MCF 10A (cell line): ENCODE data around the gene COL5A2. TPM values are rescaled to one million over a fixed set of nuclear protein-coding genes. Genes with fewer than 3 reads are reported as not detected.

ENCODE experiments used
- BruUV-seq: library from RNA; stranded (reverse); fragments of 400-500 nt; replicated peaks from 2 replicates; lab custom pipeline; 2021; lab: Mats Ljungman, UMichigan
- CTCF ChIA-PET: fragments of 300-600 bp; sonication (Branson Sonifier 250); formaldehyde crosslinking; extraction: SDS; loops from one replicate; lab custom pipeline; 2021; ENCODE audit warnings: antibody characterized with exemption, inconsistent platforms; lab: Yijun Ruan, JAX
- POLR2A ChIA-PET: fragments of 300-600, 350-650 bp; sonication (Branson Sonifier 250); formaldehyde crosslinking; extraction: SDS; loops from one replicate; lab custom pipeline; 2020; ENCODE audit warnings: antibody characterized with exemption, inconsistent platforms; lab: Yijun Ruan, JAX
- DNase-seq: peaks from one replicate; pipeline ENCODE4 v3.0.0-alpha.2; 2018; ENCODE audit not compliant: unreplicated experiment
- H3K27ac Mint-ChIP-seq: one replicate; pipeline ENCODE4 v1.8.0; 2022; ENCODE audit warnings: mild to moderate bottlenecking, low read depth, mixed read lengths; ENCODE audit not compliant: unreplicated experiment
- H3K27me3 Mint-ChIP-seq: one replicate; pipeline ENCODE4 v1.8.0; 2022; ENCODE audit warnings: mixed read lengths; ENCODE audit not compliant: insufficient read depth, unreplicated experiment
- H3K36me3 Mint-ChIP-seq: one replicate; pipeline ENCODE4 v1.8.0; 2022; ENCODE audit warnings: mild to moderate bottlenecking, moderate library complexity, mixed read lengths; ENCODE audit not compliant: insufficient read depth, unreplicated experiment
- H3K4me1 Mint-ChIP-seq: one replicate; pipeline ENCODE4 v1.8.0; 2022; ENCODE audit warnings: mixed read lengths; ENCODE audit not compliant: insufficient read depth, unreplicated experiment
- H3K4me3 Mint-ChIP-seq: one replicate; pipeline ENCODE4 v1.8.0; 2022; ENCODE audit warnings: mild to moderate bottlenecking, moderate library complexity, mixed read lengths; ENCODE audit not compliant: unreplicated experiment
- H3K9me3 Mint-ChIP-seq: one replicate; pipeline ENCODE4 v1.8.0; 2022; ENCODE audit warnings: mixed read lengths; ENCODE audit not compliant: unreplicated experiment
- CTCF ChIP-seq: fragments of 200-600 bp; IDR thresholded peaks from one replicate; pipeline ENCODE4 v1.8.0; 2022; ENCODE audit warnings: antibody characterized with exemption, mild to moderate bottlenecking; ENCODE audit not compliant: unreplicated experiment
- intact Hi-C: fragments of 100-400 bp; cut with micrococcal nuclease; formaldehyde crosslinking; loops from 2 replicates; pipeline ENCODE4 v1.14.1; 2022
- total RNA-seq: library from RNA; stranded (reverse); gene quantifications from 2 replicates; pipeline ENCODE4 v1.2.3, GENCODE V29; 2022

The COL5A2 gene
- total RNA-seq, 1 experiment from 2014 or later: 7.4 TPM

- Mint-ChIP-seq H3K27ac (no peak overlapping the region), H3K36me3 (no peaks in the 10 kb centered on the region), H3K4me3 (no peak overlapping the region), H3K27me3 (no peaks in the 10 kb centered on the region), H3K4me1 (no peaks in the 10 kb centered on the region), H3K9me3 (no peaks in the 10 kb centered on the region)
- TF ChIP-seq CTCF: no peak
- BruUV-seq: no TSS peak
- intact Hi-C loops: no loop called here
- POLR2A ChIA-PET: no interaction called here
- CTCF ChIA-PET: no interaction called here
- peak; percentile 29 for DNase-seq
Measured at GRCh38 chr2:189002079-189002478, 177.5 kb downstream of the COL5A2 start.

- Mint-ChIP-seq H3K4me3 (no peak overlapping the region), H3K4me1 (no peaks in the 10 kb centered on the region), H3K36me3 (no peaks in the 10 kb centered on the region), H3K27ac (no peak overlapping the region), H3K9me3 (no peaks in the 10 kb centered on the region), H3K27me3 (no peaks in the 10 kb centered on the region)
- TF ChIP-seq CTCF: no peak
- no peak for DNase-seq
- ChIA-PET POLR2A (no interaction called here), CTCF (interaction anchor here (1.4 kb wide), 1 partner anchor 16 kb away, joined by 8 read pairs; no protein-coding TSS in a partner anchor)
- BruUV-seq: no TSS peak
- intact Hi-C loops: no loop called here
Measured at GRCh38 chr2:189000221-189000620, 179.3 kb downstream of the COL5A2 start.

GRCh38 chr2:188997263-188997662 lies 182.3 kb downstream of the COL5A2 start:
- no peak for DNase-seq
- no peak for TF ChIP-seq CTCF
- no TSS peak for BruUV-seq
- intact Hi-C loops: no loop called here
- no peak overlapping the region for H3K4me3 Mint-ChIP-seq
- no peak overlapping the region for H3K27ac Mint-ChIP-seq
- POLR2A ChIA-PET: no interaction called here
- CTCF ChIA-PET: interaction anchor here (1.0 to 1.1 kb wide), 2 partner anchors 13 to 21 kb away, joined by 3 read pairs; no protein-coding TSS in a partner anchor
- no peaks in the 10 kb centered on the region for H3K4me1 Mint-ChIP-seq
- no peaks in the 10 kb centered on the region for H3K9me3 Mint-ChIP-seq
- no peaks in the 10 kb centered on the region for H3K27me3 Mint-ChIP-seq
- no peaks in the 10 kb centered on the region for H3K36me3 Mint-ChIP-seq

GRCh38 chr2:188993247-188993646 lies 186.3 kb downstream of the COL5A2 start:
- no peak for TF ChIP-seq CTCF
- Mint-ChIP-seq H3K4me1 (no peaks in the 10 kb centered on the region), H3K27me3 (no peaks in the 10 kb centered on the region), H3K9me3 (no peaks in the 10 kb centered on the region), H3K36me3 (no peaks in the 10 kb centered on the region), H3K4me3 (no peak overlapping the region), H3K27ac (no peak overlapping the region)
- POLR2A ChIA-PET: no interaction called here
- BruUV-seq: no TSS peak
- CTCF ChIA-PET: interaction anchor here (0.7 kb wide), 1 partner anchor 18 kb away, joined by 3 read pairs; no protein-coding TSS in a partner anchor
- DNase-seq: no peak
- intact Hi-C loops: no loop called here
